Right lung (tissue), 10 donors: Measurements from ENCODE around the gene OTOGL. TPM values are rescaled to one million over a fixed set of nuclear protein-coding genes. Genes with fewer than 3 reads are reported as not detected.
"Not testable (repeated sequence)": the region's sequence is repeated elsewhere in the genome, so short reads cannot be mapped to it uniquely, and the experiment has no call there.

Source experiments
- DNase-seq, 2 donors: peaks; one replicate each; pipeline ENCODE4 v3.0.0-alpha.2; 2013
- long read RNA-seq, 8 donors: transcript quantifications; one replicate each; lab custom pipeline, GENCODE V29; 2026
- polyA plus RNA-seq, 5 donors: library from polyadenylated mRNA; unstranded; fragments of 120-200 nt; gene quantifications; one replicate each; pipeline versions ENCODE4 v1.2.1 to v1.2.3, GENCODE V29; 2013; ENCODE audit warnings: inconsistent platforms in 1 of 5, low replicate concordance in 1 of 5; ENCODE audit not compliant: insufficient read length in 5 of 5, insufficient read depth in 1 of 5

The OTOGL gene, protein sequence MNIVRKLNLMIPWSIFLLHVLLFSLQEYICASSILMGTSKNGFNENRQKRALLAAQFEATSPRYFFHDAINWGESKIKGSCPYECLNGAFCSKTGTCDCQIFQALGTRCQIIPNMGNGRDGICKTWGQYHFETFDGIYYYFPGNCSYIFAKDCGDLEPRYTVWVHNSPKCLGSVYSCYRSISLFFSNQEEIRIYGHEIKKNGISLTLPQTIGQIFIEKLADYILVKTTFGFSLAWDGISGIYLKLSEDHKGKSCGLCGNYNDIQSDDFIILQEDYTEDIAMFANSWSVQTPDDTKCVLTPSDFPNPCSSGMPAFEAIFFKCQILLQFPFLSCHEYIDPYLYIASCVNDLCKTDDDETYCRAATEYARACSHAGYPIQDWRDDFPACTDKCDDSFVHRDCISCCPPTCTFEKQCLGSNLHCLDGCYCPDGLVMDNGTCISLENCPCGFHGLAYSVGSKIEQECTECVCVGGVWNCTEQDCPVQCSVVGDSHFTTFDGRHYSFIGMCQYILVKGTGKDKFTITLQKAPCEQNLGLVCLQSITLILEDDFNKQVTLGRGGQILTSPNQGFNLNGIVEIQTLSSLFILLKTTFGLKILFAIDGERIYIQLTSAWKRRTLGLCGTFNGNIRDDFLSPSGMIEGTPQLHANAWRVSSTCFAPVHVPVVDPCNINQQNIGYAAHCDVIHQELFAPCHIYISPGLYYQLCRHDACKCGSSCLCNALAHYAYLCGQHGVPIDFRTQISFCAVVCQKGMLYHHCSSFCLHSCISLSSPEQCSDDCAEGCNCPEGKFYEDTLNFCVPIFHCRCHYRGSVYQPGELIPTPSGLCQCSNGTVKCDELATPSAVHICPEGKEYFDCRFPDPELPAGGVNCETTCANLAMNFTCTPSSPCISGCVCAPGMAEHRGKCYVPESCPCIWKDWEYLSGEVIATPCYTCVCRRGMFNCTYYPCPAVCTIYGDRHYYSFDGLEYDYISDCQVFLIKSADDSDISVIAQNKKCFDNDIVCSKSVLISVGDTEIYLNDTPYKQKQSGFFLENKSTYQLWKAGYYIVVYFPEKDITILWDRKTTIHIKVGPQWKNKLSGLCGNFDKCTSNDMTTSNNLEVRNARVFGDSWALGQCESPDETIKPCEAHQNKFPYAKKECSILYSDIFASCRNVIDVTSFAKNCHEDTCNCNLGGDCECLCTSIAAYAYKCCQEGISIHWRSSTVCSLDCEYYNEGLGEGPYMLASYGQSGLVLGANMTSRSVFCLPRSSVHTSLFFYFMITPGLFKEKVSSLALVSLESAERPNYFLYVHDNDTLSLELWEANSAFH (N-terminal part only)
- polyA plus RNA-seq, result under 1 TPM; 0.37 to 0.62 (median 0.46) TPM
- long read RNA-seq, donor 1, result 0 reads
- long read RNA-seq, donor 2, result 0 reads
- long read RNA-seq, donor 3, result 0 reads
- long read RNA-seq, donor 4, result 0 reads
- long read RNA-seq, donor 5, partial matches to known transcripts, result 6 of 6 reads
- long read RNA-seq, donor 5, other reads (novel, unspliced or antisense), result 0 of 6 reads
- long read RNA-seq, donor 6, result 0 reads
- long read RNA-seq, donor 7, result 0 reads
- long read RNA-seq, donor 8, result 0 reads

DNA sequence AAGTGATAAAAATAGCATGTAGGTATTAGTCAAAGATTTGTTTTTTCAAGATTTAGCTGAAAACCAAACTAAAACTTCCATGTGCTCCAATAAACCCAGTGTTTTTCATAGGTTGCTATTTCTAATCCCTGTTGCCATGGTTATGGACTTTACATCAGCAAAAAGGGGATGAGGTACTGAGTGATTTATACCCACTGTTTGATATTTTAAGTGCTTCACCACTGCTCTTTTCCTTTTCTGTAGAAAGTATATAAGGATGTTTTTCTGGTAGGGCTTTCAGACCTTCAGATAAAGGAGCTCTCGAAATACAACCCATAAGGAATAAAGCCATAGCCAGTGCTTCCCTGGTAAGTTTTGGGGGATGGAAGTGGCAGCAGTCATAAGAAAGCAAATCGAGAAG, at the start of gene OTOGL:
Gene OTOGL (plus strand): TSS at position 279 of the 400 bp plus-strand sequence. CDS start 109,895 bp downstream, outside the sequence.
- DNase-seq, result peak in 1 of 2 donors; percentile 11

- DNase-seq, result no peak
These were observed 49.1 kb upstream of the OTOGL start for GRCh38 chr12:80050236-80050635.

GRCh38 chr12:80053051-80053790, 46.1 kb upstream of the OTOGL start:
- DNase-seq, result peak; percentile 64 to 66

- no peak for DNase-seq
These were observed 43.1 kb upstream of the OTOGL start for GRCh38 chr12:80056232-80056631.

DNA sequence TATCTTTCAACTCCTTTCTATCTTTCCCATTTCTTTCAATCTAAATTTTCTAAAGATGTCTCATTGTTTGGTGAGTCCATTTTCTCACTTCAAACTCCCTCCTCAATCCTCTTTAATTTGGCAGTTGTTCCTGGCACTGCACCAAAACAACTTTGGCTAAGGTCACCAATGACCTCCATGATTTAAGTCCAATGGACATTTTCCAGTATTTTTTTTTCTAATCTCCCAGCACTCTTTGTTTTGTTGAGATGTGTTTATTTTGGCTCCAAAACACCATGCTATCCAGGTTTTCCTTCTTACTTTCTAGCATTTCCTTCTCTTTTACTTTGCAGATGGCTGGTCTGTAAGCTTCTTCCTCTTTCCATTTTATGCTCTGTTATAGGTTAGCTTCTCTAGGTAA, 42.5 kb upstream of the OTOGL start:
- DNase-seq, result peak in 1 of 2 donors; percentile 38

GRCh38 chr12:80058586-80058985, 40.8 kb upstream of the OTOGL start:
- DNase-seq, result no peak

DNA sequence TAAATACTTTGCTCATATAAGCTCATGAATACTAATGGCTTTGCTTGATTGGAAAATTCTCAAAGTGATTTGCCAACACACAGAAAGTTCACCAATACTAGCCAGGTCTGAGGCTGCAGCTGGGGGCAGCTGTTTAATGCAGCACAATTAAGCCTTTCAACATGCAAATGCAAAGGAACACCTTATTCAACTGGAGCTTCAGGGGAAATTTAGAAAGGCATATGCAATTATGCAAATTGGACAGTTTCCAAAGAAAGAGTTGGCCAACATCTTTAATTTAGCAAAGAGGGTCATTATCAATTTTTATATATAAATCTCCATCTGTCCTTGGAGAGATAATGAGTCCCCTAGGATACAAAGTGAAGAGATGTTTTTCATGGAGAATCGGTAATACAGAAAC, 40.2 kb upstream of the OTOGL start:
- DNase-seq, result peak in 1 of 2 donors; percentile 12

DNA sequence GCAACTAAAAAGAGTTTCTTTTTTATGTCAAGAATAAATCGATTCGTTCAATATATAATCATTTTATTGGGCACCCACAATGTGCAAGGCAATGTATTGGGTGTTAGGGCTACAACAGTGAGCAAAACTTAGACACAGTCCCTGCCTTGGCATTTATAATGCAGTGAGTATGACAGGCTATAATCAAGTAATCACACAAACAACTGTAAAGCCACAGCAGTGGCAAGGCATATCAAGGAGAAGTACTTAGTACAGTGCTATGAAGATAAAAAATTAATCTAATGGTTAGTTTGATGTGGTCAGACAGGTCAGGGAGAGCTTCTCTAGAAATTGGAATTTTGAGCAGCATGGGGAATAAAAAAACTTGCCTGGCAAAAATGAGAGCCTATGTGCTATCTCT, 39.5 kb upstream of the OTOGL start:
- DNase-seq, result no peak

- DNase-seq, result no peak
These were observed 35.1 kb upstream of the OTOGL start for GRCh38 chr12:80064269-80064668.

GRCh38 chr12:80064951-80065350, 34.4 kb upstream of the OTOGL start:
- DNase-seq, result no peak

GRCh38 chr12:80068173-80068572, 31.2 kb upstream of the OTOGL start:
- DNase-seq, result no peak

- not testable (repeated sequence) for DNase-seq
These were observed 15.3 kb upstream of the OTOGL start for GRCh38 chr12:80083892-80084614.

GRCh38 chr12:80086025-80086424, 13.3 kb upstream of the OTOGL start:
- DNase-seq, result no peak

- DNase-seq, result no peak
These were observed 11.7 kb upstream of the OTOGL start for GRCh38 chr12:80087486-80088213.

DNA sequence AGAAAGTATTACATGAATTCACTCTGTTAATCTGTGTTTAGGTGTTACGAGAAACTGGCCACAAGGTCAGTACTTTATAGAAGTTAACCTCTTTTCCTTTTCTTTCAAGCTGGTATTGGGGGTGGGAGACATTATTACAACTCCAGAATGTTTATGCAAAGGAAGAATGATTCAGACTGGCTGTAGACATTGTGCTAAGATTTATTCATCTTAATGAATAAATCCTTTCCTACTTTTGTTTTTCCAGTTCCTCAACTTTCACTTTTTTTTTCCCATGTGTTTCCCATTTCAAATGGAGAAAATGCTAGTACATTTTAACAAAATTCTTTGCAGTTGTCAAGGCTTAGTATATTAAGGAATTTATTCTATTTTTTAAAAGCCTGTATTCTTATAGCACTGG, 1.3 kb downstream of the OTOGL start:
- no peak for DNase-seq

DNA sequence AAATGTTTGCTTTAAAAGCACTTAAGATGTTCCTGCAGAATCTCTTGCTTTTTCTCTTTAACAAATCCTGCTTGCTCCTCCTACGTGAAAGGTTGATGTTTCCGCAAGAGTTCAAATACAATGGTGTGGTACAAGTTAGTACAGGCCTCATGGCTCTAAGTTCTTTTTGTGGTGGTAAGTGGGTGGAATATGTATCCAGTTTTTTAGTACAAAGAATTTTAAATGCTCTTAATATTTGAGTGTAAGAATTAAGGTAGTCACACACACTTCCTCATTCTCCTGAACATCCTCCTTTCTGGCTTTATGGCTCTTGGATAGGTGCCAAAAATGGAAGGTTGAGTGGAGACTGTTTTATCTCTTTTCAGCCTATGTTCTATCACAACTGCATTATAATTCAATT, 1.8 kb downstream of the OTOGL start:
- DNase-seq, result no peak

DNA sequence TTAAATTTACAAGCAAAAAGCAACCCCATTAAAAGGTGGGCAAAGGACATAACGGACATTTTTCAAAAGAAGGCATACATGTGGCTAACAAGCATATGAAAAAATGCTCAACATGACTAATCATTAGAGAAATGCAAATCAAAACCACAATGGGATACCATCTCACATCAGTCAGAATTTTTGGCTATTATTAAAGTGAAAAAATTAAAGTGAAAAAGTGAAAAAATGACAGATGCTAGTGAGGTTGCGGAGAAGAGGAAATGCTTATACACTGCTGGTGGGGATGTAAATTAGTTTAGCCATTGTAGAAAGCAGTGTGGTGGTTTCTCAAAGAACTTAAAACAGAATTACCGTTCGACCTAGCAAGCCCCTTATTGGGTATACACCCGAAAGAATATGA, 7.9 kb downstream of the OTOGL start:
- DNase-seq, result no peak

DNA sequence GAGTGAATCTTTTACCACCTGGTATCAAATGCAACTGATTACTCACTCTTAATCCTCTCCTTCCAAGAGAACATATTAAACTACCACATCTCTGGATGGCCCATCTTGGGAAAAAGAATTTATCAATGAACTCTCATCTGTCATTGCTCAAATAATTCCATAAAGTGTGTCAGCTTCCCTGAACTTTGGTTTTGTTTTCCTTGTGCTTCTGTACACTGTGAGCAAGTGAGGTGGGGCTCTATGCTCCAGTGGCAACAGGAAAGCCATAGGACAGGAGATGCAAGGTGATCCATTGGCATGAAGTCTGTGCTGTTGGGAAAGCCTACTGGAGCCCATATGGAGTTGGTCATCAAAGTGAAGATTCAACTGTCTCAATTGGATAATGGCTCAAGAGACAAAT, 17.4 kb downstream of the OTOGL start:
- DNase-seq, result no peak
